HG03457 (cell line): ENCODE measurements around the gene KCNJ9.

ENCODE experiments used
- ATAC-seq: cut with Tn5 transposase; IDR thresholded peaks from one replicate; pipeline ENCODE4 v1.9.1; 2021; ENCODE audit warnings: moderate number of reproducible peaks; ENCODE audit not compliant: unreplicated experiment

Gene KCNJ9

GRCh38 chr1:160086456-160086892 is 5.1 kb downstream of the KCNJ9 start:
- ATAC-seq, result no peak

- no peak for ATAC-seq
These were observed 5.9 kb downstream of the KCNJ9 start for GRCh38 chr1:160087118-160087662.

GRCh38 chr1:160089883-160090282 is 8.5 kb downstream of the KCNJ9 start:
- no peak for ATAC-seq

- ATAC-seq, result no peak
These were observed 9.4 kb downstream of the KCNJ9 start for GRCh38 chr1:160090760-160091159.

GRCh38 chr1:160091666-160092223 is 10.4 kb downstream of the KCNJ9 start:
- ATAC-seq, result no peak

GRCh38 chr1:160092366-160093068 is 11.2 kb downstream of the KCNJ9 start:
- ATAC-seq, result no peak

GRCh38 chr1:160093069-160093395 is 11.7 kb downstream of the KCNJ9 start:
- ATAC-seq, result no peak

GRCh38 chr1:160093624-160094290 is 12.4 kb downstream of the KCNJ9 start:
- ATAC-seq, result no peak

GRCh38 chr1:160094291-160094625 is 12.9 kb downstream of the KCNJ9 start:
- no peak for ATAC-seq

GRCh38 chr1:160094806-160095205 is 13.5 kb downstream of the KCNJ9 start:
- ATAC-seq, result no peak

GRCh38 chr1:160095382-160096105 is 14.2 kb downstream of the KCNJ9 start:
- no peak for ATAC-seq

- no peak for ATAC-seq
These were observed 15.2 kb downstream of the KCNJ9 start for GRCh38 chr1:160096274-160097116.

- no peak for ATAC-seq
These were observed 16.0 kb downstream of the KCNJ9 start for GRCh38 chr1:160097151-160097910.

GRCh38 chr1:160097911-160098851 is 16.8 kb downstream of the KCNJ9 start, which contains the start of gene IGSF8:
TSS of gene IGSF8 (minus strand) at chr1:160098619. CDS start at chr1:160098472, 147 bp downstream.
- ATAC-seq, result peak; percentile 30

- peak; percentile 77 for ATAC-seq
These were observed 17.7 kb downstream of the KCNJ9 start for GRCh38 chr1:160098852-160099561.

GRCh38 chr1:160099716-160100375 is 18.5 kb downstream of the KCNJ9 start:
- ATAC-seq, result no peak

GRCh38 chr1:160101037-160101716 is 19.8 kb downstream of the KCNJ9 start:
- ATAC-seq, result no peak
